Measurements from ENCODE around the gene ATR. TPM values are rescaled to one million over a fixed set of nuclear protein-coding genes. Genes with fewer than 3 reads are reported as not detected.

Gene ATR
- polyA plus RNA-seq, 1 donor = 11.1 TPM

GRCh38 chr3:142523921-142524566 is 54.5 kb downstream of the ATR start:
- no peak for DNase-seq (ENCODE audit: low read depth)

DNA sequence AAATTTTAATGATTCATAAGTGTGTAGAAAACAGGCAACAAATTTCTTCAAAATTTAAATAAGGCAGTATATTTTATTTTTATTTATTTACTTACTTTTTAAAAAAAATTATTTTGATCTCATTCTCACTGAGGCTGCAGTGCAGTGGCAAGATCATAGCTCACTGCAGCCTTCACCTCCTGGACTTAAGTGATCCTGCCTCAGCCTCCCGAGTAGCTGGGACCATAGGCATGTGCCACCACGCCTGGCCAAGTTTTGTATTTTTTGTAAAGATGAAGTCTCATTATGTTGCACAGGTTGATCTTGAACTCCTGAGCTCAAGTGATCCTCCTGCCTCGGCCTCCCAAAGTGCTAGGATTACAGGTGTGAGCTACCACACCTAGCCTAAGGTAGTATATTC is 69.5 kb downstream of the ATR start:
- no peak for DNase-seq (ENCODE audit: low read depth)

- no peak for DNase-seq (ENCODE audit: low read depth)
Observed at GRCh38 chr3:142507241-142507640, 71.3 kb downstream of the ATR start.

- no peak for DNase-seq (ENCODE audit: low read depth)
Observed at GRCh38 chr3:142502187-142502985, 76.1 kb downstream of the ATR start.

DNA sequence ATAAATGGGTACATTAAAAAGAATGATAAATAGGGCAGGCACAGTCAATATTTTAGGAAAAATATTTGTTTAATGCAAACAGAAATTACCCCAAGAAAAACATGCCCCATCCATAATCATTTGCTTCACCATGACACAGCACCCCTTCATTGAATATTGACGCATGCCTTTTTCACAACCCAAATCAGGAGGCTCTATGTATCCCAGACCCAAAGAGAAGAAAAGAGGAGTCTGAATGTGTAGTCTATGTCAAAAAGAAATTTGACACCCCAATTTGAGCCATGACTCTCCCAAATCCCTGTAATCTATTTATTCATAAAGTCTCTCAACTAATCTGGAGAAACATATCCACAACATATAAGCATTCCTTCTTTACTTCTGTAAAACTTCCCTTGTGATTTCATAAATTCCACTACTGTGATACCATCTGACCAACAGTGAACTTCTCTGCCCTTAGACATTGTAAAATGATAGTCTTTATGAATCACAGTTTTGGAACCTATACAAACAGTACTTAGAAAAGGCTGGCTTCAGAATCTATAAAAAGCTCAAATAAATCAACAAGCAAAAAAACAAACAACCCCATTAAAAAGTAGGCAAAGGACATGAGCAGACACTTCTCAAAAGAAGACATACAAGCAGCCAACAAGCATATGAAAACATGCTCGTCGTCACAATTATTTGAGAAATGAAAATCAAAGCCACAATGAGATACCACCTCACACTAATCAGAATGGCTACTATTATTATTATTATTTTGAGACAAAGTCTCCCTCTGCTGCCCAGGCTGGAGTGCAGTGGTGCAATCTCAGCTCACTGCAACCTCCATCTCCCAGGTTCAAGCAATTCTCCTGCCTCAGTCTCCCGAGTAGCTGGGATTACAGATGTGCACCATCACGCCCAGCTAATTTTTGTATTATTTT is 77.3 kb downstream of the ATR start:
- DNase-seq (ENCODE audit: low read depth) = no peak

DNA sequence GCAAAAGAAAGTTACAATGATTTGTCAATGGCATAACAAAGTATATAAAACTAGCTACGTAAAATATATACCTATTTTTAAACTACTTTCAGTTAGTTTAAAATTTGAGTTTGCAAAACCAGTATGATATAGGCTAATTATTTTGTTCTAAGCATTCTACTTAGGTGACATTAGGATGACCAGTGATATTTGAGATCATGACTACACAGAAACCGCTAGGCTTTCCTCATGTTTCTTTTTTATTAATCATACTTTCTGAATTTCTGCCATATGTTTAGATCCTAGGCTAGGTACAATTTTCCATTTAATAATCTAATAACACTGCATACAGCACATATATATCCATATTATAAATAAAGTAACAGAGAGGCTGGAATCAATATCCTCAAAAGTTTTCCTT is 78.3 kb downstream of the ATR start:
- no peak for DNase-seq (ENCODE audit: low read depth)

DNA sequence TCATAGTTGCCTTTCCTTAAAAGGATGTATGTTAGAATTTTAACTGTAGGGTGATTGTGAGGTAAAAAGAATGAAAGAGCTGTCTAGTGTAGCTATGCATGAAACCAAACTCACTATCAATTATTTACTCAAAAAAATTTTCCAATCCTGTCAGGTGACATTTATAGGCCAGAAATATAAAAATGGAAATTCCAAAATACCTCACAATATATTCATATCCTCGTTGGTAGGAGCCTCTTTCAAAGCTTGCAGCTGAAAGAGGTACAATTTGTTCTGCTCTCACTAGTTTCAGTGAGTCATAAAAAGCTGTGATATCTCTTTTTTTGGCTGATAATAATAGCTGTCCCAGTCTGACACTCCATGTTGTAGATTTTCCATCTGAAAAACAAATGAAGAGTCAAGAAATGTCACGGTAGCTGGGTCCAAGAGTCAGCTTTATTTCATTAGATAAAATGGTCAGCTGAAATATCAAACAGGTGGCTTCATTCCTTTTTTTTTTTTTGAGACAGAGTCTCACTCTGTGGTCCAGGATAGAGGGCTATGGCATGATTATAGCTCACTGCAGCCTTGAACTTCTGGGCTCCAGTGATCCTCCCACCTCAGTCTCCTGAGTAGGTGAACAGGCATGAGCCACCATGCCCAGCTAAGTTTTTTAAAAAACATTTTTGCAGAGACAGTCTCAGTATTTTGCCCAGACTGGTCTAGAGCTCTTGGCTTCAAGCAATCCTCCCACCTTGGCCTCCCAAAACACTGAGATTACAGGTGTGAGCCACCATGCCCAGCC is 79.9 kb downstream of the ATR start:
- DNase-seq (ENCODE audit: low read depth) = no peak

DNA sequence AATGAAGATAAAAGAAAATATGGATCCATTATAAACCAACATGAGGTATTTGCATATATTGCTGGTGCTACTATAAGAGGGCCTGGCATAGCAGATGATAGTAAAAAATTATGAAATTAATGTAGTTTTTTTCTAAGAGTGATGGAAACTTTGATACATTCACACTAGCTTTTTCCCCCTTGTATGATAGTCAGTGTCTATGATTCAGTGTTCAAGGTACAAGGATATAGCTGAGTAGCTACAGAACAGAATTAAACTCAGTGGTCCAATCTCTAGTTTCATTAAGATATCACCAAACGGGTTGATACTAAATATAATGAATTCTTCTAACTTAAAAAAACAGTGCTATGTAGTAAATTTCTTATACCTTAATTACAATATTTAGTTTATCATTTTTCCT is 80.8 kb downstream of the ATR start:
- DNase-seq (ENCODE audit: low read depth) = no peak

GRCh38 chr3:142495103-142495502 is 83.4 kb downstream of the ATR start:
- no peak for DNase-seq (ENCODE audit: low read depth)

DNA sequence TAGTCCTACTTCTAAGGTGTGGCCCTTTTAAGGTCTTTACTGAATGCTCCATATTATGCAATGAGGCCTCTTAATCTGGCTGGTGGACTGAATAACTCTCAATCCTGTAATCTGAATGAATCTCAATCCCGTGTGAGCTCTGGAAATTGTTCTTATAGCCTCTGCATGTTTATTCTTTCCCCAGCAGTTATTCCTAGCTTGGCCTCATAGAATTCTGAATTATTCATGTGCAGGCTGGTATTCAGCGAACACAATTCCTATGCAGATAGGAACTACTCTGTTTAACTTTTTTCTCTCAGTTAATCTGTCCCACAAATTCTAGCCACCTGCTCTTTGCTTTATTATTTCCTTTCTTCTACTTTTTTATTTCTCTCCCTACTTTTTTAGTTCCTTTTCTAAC is 86.3 kb downstream of the ATR start:
- DNase-seq (ENCODE audit: low read depth) = no peak

DNA sequence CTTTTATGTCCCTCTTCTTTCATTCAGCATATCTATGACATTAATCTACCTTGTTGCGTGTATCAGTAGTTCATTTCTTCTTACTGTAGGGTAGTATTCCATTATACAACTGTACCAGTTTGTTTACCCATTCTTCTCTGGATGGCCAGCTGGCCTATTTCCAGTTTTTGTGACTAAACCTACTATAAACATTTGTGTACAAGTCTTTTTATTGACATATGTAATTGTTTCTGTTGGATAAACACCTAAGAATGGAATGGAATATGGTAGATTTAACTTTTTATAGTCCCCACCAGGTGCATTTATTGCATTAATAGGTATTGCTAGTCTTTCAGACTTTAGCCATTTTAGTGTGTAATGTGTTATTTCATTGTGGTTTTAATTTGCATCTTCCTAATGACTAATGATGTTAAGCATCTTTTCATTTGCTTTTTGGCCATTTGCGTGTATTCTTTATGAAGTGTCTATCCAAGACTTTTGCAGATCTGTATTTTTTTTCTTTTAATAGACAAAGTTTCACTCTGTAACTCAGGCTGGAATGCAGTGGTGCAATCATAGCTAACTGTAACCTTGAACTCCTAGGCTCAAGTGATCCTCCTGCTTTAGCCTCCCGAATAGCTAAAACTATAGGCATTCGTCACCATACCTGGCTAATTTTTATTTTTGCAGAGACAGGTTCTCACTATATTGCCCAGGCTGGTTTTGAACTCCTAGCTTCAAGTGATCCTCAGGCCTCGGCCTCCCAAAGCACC is 88.8 kb downstream of the ATR start:
- no peak for DNase-seq (ENCODE audit: low read depth)

- DNase-seq (ENCODE audit: low read depth) = no peak
Observed at GRCh38 chr3:142484912-142485435, 93.6 kb downstream of the ATR start.

GRCh38 chr3:142481196-142481595 is 97.3 kb downstream of the ATR start:
- DNase-seq (ENCODE audit: low read depth) = no peak

DNA sequence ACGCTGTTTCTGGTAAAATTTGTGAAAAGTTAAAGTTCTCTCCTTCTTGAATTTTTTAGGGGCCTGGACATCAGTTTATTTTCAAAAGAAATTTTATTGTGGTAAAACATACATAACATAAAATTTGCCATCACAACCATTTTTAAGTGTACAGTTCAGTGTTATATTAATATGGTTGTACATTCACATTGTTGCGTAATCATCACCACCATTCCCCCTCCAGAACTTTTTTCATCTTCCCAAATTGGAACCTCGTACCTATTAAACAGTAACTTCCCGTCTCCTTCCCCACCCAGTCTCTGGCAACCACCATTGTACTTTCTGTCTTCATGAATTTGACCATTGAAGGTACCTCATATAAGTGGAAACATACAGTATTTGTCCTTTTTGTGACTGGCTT is 107.7 kb downstream of the ATR start:
- DNase-seq (ENCODE audit: low read depth) = no peak

DNA sequence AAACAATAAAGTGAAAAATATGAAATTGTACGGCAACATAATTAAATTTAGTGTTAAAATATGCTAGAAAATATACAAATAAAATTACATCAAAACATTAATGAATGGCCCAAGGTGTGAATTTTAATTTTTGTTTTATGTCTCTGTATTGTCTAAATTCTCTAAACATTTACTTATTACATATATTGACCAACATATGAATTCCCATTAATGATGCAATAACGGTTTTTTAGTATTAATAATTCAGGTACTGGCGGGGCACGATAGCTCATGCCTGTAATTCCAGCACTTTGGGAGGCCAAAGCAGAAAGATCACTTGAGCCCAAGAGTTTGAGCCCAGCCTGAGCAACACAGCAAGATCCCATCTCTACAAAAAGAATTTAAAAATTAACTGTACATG is 110.1 kb downstream of the ATR start:
- DNase-seq (ENCODE audit: low read depth) = no peak

DNA sequence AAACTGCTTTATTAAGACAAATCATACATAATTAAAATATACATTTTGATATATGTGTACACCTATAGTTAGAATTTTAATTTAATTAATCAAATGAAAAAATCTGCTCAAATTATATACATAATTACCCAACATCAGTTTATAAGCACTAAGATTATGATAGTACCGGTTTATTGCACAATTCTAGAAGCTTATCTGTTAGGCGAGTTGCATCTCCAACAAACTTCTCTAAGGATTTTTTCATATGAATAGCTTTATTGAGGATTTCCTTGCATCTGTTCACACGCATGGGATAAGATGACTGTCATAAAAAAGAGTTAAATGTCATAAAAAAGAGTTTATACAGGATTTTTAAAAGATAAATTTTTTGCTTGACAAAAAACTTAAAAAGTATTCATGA is 110.8 kb downstream of the ATR start:
- no peak for DNase-seq (ENCODE audit: low read depth)

GRCh38 chr3:142460689-142461088 is 117.8 kb downstream of the ATR start:
- DNase-seq (ENCODE audit: low read depth) = no peak

- no peak for DNase-seq (ENCODE audit: low read depth)
Observed at GRCh38 chr3:142459929-142460328, 118.6 kb downstream of the ATR start.

DNA sequence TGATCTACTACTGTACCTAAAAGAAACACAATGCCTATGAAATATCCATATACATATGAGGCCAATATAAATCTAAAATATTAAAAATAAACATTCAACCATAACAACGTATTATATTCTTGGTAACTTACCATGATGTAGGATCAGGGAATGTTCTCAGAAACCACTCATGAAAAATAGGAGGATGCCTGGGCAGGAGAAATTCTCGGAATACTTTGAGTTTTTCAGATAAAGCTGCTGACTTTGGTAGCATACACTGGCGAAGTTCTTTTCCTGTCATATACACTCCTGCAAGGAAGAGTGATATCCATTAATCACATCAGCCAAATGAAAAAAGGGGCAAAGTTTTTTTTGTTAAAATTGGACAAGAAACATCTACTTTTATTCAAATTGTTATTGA is 119.4 kb downstream of the ATR start:
- no peak for DNase-seq (ENCODE audit: low read depth)

GRCh38 chr3:142450881-142451280 is 127.7 kb downstream of the ATR start:
- no peak for DNase-seq (ENCODE audit: low read depth)

DNA sequence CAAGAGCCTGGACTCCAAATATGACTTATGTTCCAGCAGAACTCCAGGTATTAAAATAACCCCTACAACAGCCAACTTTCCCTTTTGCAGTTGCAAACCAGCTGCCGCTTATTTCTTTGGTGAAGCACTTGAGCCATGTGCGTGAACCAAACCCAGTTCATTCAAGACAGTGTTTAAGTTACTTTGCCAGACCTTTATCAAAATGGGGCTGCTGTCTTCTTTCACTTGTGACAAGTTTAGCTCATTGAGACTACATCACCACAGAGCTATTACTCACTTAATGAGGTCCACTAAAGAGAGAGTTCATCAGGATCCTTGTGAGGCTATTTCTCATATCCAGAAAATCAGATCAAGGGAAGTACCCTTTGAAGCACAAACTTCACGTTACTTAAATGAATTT is 128.3 kb downstream of the ATR start:
- no peak for DNase-seq (ENCODE audit: low read depth)

Measured in forelimb muscle (tissue), 1 donor.